HG03280 (cell line): ENCODE data around the gene RAD51B.
"Not testable (repeated sequence)": the region's sequence is repeated elsewhere in the genome, so short reads cannot be mapped to it uniquely, and the experiment has no call there.

Experiments used
- ATAC-seq: cut with Tn5 transposase; IDR thresholded peaks from one replicate; pipeline ENCODE4 v1.9.1; 2021; ENCODE audit warnings: mild to moderate bottlenecking, moderate library complexity; ENCODE audit not compliant: unreplicated experiment

RAD51B gene

DNA sequence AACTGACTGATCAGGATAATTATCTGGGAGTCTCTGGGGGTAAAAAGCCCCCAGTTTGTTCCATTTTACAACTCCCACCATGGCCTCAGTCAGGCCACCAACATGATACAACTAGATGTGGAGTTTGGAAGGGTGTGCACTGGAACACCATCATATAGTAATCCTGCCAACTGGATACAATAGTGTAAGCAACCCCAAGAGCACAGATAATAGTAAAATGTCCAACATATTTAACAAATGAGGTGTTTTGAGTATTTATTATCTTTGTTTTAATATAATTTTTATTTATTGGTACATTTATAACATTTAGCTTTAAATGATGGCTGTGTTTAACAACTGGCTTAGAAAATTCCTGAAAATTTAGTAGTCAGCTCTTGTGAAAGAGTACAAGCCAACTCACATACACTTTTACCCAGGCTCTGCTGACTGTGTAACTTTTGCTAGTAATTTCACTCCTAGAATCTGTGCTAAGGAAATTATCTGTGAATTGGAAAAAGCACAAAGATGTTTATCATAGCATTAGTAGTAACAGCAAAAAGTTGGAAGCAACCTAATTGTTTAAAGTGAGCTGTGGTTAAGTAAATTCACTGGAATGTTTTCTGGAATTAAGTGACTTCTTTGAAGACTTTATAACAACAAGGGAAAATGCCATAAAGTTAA, 196.8 kb downstream of the RAD51B start:
- no peak for ATAC-seq

GRCh38 chr14:68018598-68018997, 199.0 kb downstream of the RAD51B start:
- no peak for ATAC-seq

- ATAC-seq: no peak
These were observed 200.9 kb downstream of the RAD51B start for GRCh38 chr14:68020493-68020892.

DNA sequence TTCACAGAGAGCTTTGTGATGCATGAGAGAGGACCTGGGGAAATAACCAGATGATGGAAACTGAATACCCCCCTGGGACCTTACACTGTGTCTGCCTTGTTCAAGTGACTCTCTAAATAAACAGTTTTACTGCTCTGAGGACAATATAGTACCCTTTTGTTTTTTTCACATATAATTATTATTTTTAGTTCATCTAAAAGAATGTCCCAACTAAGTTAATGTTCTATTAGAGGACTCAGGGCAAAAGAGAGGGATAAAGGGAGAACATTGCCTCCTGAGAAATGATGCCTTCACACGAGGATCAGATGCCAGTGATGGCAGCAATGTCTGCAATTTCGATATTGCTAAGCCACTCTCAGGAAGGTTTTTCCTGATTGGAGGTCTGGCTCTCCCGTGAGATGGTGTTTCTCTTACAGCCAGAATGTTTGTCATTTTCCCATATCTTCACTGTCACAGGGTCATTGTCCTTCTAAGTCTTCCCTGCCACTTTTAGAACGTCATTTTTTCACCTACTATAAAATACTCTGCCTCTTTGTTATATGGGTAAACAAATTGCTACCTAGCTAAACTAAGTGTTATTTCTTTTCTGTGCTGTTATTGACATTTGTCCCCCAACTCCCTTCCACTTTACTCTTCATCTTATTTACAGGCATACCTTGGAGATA, 201.6 kb downstream of the RAD51B start:
- no peak for ATAC-seq

DNA sequence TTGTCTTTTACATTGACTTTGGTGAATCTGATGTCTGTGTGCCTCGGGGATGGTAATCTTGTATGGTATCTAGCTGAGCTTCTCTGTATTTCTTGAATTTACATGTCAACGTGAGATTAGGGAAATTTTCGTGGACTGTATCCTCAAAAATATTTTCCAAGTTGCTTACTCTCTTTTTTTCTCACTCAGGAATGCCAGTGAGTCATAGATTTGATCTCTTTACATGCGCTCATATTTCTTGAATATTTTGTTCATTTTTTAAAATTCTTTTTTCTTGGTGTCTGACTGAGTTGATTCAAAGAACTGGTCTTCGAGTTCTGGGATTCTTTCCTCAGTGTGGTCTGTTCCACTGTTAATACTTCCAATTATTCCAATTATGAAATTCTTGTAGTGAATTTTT, 207.7 kb downstream of the RAD51B start:
- ATAC-seq: no peak

DNA sequence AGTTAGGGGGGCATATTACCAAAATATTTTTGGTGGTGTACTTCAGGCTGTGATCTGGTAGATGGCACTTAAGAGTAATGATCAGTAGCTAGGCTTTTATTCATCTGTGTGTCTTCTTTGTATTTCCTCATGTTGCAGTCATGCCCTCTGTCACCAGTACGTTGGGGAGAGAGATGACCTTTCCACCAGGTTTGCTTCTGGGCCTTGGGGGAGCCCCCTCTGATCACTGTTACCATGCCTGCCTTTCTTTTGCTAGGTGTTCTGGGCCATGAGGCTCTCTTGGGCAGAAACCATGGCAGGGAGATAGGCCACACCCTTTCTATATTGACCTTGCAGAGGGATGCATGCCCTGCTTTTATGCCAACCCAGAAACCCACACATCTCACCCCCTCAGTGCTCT, 208.5 kb downstream of the RAD51B start:
- no peak for ATAC-seq

- not testable (repeated sequence) for ATAC-seq
These were observed 211.4 kb downstream of the RAD51B start for GRCh38 chr14:68031011-68031410.

DNA sequence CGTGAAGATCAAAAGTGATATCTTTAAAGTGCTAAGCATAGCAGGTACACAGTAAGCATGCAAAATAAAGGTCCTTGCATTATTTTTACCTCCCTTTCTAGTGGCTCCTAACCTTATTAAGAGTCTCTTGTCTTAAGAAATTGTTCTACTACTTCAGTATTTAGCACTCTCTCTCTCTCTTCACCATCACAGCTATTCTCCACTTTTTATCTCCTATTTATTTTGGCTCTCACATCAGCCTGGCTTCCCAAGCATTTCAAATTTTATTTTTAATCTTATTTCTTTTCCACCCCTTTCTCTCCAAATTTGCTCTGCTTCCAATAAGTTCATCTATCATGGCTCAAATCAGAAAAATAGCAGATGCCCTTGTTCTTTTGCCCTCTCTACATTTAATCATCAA, 212.6 kb downstream of the RAD51B start:
- ATAC-seq: no peak

- ATAC-seq: no peak
These were observed 213.9 kb downstream of the RAD51B start for GRCh38 chr14:68033336-68033932.

DNA sequence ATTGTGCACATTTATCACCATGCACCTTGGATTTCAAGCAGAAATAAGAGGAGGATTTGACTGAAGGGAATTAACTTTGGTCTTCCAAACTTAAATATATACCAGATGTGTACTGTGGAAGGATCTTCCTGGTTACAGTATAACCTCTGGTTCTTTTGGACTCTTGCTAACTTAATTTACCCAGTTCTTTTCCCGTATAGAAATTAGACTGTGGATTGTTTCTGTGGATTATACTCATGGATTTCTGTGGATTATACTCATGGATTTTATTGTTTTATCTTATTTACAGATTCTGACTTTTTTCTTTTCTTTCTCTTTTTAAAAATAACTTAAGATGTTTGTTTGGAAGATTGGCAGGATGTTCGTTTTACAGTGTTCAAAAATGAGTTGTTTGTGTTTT, 215.3 kb downstream of the RAD51B start:
- no peak for ATAC-seq

- ATAC-seq: no peak
These were observed 216.6 kb downstream of the RAD51B start for GRCh38 chr14:68036202-68036601.

DNA sequence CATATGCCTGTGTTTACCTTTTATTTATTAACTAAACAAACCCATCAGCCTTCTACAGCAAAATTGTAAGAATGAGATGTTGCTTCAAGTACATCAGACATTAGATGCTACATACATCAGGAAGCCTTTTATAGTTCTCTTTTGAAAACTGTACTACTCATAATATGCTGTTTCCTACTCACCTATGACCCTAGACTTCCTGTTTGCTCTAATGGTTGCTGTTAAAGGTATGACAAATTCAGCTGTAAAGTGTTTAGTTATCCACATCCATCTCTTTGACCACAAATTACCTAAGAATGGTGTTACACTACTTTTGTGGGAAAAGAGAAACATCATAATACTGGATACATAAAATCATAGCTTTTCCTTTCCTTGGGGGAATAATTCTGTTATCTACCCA, 220.0 kb downstream of the RAD51B start:
- no peak for ATAC-seq

DNA sequence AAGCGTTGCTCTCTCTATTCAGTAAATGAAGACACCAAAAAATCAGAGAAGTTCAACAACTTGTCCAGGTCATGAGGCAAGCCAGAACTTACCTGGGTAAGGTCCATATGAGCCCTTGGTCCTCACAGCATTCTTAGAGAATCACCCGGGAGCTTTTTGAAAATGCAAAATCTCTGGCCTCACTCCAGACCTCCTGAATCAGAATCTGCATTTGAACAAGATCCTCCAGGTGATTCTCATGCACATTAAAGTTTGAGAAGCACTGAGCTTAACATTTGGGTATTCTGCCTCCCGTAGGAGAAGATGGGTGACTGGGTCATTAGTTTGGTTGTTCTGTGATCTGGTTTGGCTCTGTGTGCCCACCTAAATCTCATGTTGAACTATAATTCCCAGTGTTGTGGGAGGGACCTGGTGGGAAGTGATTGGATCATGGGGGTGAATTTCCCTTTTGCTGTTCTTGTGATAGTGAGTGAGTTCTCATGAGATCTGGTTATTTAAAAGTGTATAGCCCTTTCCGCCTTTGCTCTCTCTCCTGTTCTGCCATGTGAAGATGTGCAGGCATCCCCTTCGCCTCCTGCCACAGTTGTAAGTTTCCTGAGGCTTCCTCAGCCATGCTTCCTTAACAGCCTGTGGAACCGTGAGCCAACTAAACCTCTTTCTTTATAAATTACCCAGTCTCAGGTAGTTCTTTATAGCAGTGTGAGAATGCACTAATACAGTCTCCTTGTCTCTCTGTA, 221.2 kb downstream of the RAD51B start:
- ATAC-seq: no peak

DNA sequence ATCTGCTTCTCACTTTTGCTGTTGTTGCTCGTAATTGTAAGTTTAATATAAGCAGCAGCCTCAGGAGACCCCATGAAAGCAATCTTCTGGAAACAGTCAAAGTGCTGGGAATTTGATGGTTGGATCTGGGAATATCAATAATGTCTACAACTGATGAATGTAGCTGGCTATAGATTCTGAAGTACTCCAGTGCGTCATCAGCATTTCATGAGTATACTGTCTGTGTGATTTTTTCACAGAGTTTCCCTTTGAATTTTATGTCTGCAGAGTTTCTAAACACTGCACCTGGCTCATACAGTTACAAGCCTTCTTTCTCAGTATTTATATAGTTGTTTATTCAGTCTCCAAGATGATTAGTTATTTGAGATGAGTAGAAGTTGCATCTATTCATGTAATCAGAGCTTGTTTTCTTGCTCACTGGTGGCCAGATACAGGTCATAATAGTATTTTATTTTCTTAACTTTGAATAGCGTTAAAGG, 222.3 kb downstream of the RAD51B start:
- ATAC-seq: no peak

- ATAC-seq: no peak
These were observed 223.1 kb downstream of the RAD51B start for GRCh38 chr14:68042586-68043210.

GRCh38 chr14:68043752-68044151, 224.2 kb downstream of the RAD51B start:
- ATAC-seq: no peak

DNA sequence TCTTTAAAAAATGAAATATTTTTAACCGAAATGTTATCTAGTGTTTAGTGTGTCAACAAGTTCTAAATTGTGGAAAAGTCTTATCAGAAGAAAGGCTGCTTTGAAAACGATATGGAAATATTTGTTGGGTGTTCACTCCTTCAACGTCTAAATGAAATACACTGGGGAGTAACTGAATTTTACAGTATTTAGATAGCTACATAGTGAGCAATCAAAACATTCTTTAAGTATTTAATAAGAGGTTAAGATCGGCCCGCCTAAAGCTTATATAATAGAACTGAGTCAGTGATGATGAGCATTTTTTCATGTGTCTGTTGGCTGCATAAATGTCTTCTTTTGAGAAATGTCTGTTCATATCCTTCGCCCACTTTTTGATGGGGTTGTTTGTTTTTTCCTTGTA, 228.3 kb downstream of the RAD51B start:
- ATAC-seq: no peak

- not testable (repeated sequence) for ATAC-seq
These were observed 229.2 kb downstream of the RAD51B start for GRCh38 chr14:68048815-68049214.

GRCh38 chr14:68050177-68050576, 230.6 kb downstream of the RAD51B start:
- no peak for ATAC-seq

- no peak for ATAC-seq
These were observed 231.6 kb downstream of the RAD51B start for GRCh38 chr14:68051146-68051545.

DNA sequence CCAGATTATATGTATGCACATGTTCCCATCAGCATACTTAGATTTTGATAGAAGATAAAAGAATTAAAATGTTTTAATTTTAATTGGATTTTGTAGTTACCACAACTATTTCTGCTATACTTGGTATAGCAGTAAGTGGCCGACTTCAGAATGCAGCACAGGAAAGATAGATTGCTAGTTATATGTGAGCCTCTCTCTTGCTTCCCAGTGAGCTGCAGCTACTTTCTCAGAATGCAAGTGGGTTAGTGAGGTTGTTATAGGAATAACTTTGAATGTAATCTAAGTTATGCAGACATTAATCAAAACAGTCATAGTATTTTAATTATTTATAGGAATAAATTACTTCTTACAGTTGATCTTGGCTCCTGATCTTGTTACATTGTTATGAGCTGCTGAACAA, 240.6 kb downstream of the RAD51B start:
- ATAC-seq: no peak
